ENCODE measurements around the gene DDR1.

GRCh38 chr6:30857112-30857511 is 27.2 kb upstream of the DDR1 start:
- TF ChIP-seq, protein P1, sequence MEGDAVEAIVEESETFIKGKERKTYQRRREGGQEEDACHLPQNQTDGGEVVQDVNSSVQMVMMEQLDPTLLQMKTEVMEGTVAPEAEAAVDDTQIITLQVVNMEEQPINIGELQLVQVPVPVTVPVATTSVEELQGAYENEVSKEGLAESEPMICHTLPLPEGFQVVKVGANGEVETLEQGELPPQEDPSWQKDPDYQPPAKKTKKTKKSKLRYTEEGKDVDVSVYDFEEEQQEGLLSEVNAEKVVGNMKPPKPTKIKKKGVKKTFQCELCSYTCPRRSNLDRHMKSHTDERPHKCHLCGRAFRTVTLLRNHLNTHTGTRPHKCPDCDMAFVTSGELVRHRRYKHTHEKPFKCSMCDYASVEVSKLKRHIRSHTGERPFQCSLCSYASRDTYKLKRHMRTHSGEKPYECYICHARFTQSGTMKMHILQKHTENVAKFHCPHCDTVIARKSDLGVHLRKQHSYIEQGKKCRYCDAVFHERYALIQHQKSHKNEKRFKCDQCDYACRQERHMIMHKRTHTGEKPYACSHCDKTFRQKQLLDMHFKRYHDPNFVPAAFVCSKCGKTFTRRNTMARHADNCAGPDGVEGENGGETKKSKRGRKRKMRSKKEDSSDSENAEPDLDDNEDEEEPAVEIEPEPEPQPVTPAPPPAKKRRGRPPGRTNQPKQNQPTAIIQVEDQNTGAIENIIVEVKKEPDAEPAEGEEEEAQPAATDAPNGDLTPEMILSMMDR (optimal IDR thresholded peaks at IDR 0.05 in 1 of 3, IDR thresholded peaks at IDR 0.05 in 1 of 3, conservative IDR thresholded peaks at IDR 0.05 in 1 of 3; ENCODE audit: extremely low read depth in 1 of 3, insufficient read depth in 2 of 3, low read length in 3 of 3): no peak
- no peak for TF ChIP-seq EZH2 (IDR thresholded peaks at IDR 0.05; ENCODE audit: low read length)
